ENCODE data around the gene FSCN2.

The FSCN2 gene

GRCh38 chr17:81535480-81536298, 7.5 kb downstream of the FSCN2 start:
- TF ChIP-seq, protein P1, sequence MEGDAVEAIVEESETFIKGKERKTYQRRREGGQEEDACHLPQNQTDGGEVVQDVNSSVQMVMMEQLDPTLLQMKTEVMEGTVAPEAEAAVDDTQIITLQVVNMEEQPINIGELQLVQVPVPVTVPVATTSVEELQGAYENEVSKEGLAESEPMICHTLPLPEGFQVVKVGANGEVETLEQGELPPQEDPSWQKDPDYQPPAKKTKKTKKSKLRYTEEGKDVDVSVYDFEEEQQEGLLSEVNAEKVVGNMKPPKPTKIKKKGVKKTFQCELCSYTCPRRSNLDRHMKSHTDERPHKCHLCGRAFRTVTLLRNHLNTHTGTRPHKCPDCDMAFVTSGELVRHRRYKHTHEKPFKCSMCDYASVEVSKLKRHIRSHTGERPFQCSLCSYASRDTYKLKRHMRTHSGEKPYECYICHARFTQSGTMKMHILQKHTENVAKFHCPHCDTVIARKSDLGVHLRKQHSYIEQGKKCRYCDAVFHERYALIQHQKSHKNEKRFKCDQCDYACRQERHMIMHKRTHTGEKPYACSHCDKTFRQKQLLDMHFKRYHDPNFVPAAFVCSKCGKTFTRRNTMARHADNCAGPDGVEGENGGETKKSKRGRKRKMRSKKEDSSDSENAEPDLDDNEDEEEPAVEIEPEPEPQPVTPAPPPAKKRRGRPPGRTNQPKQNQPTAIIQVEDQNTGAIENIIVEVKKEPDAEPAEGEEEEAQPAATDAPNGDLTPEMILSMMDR (IDR thresholded peaks at IDR 0.05; ENCODE audit: insufficient read depth, low read depth, low read length, missing control alignments), result no peak
- no peak overlapping the region for H3K4me3 ChIP-seq (ENCODE audit: low read depth, low read length)
- no peak for DNase-seq (ENCODE audit: low read depth)

DNA sequence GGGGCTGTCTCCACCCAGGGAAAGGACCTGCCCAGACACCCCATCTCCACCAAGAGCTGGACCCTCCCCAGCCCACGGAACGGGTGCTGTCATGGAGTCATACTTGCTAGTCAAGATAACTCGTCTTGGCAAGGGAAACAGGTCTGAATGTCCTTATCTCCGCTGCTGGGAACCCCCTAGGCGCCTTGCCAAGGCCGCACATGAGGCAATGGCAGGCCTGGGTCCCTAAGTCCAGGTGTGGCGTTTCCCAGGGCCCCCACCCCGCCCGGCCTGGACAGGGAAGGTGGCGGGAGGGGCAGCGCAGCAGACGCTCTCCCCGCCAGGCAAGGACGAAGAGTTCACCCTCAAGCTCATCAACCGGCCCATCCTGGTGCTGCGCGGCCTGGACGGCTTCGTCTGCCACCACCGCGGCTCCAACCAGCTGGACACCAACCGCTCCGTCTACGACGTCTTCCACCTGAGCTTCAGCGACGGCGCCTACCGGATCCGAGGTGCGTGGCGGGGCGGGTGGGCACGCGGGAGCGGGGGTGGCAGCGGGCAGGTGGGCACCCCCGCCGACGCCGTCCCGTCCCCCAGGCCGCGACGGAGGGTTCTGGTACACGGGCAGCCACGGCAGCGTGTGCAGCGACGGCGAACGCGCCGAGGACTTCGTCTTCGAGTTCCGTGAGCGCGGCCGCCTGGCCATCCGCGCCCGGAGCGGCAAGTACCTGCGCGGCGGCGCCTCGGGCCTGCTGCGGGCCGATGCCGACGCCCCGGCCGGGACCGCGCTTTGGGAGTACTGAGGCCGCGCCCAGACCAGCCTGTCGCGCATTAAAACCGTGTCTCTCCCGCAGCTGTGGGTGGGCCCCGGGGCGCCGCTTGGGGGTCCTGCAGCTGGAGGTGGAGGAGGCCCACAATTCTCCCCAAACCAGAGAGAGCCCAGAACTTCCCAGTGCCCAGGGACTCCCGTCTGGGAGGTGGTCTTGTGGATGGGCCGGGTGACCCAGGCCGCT, 8.4 kb downstream of the FSCN2 start:
- TF ChIP-seq, protein P1 (IDR thresholded peaks at IDR 0.05; ENCODE audit: insufficient read depth, low read depth, low read length, missing control alignments), result no peak
- no peak for DNase-seq (ENCODE audit: low read depth)
- no peak overlapping the region for H3K4me3 ChIP-seq (ENCODE audit: low read depth, low read length)

- no peak overlapping the region for H3K4me3 ChIP-seq (ENCODE audit: low read depth, low read length)
- TF ChIP-seq, protein P1 (IDR thresholded peaks at IDR 0.05; ENCODE audit: insufficient read depth, low read depth, low read length, missing control alignments), result peak; percentile 71
- DNase-seq (ENCODE audit: low read depth), result peak; percentile 58
Observed at GRCh38 chr17:81537343-81537855, 9.2 kb downstream of the FSCN2 start.

DNA sequence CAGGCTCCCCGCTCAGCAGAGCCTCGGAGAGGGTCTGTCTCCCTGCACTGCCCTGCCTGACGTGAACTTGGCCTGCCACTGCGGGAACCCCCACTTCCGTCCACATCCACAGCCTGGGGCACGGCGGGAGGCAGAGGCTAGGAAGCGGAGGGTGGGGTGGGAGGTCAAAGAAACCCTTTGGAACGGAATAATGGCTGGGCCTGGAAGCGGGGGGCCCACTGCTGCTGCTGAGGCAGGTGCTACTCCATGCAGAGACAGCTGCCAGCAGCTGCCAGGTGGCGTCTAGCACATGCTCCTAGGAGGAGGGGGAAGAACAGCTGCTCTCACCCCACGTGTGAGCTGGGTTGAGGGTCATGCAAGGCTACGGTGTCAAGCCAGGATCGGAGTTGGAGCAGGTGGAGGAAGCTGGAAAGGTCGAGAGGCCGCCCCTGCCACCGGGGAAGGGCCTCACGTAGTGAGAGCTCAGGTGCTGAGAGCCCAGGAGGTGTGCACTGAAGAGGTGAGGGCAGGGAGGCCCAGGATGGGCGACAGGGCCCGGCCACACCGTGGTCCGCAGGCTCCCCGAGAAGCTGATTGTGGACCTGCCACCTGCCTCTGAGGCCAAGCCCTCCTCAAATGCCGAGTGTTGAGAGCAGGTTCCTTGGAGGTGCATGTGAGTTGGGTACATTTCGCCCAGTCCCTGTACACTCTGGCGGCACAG, 9.8 kb downstream of the FSCN2 start:
- TF ChIP-seq, protein P1 (IDR thresholded peaks at IDR 0.05; ENCODE audit: insufficient read depth, low read depth, low read length, missing control alignments), result no peak

GRCh38 chr17:81538651-81539570, 10.7 kb downstream of the FSCN2 start:
- no peak for DNase-seq (ENCODE audit: low read depth)
- TF ChIP-seq, protein P1 (IDR thresholded peaks at IDR 0.05; ENCODE audit: insufficient read depth, low read depth, low read length, missing control alignments), result no peak
- no peak overlapping the region for H3K4me3 ChIP-seq (ENCODE audit: low read depth, low read length)

More for the DNA sequence above, 9.8 kb downstream of the FSCN2 start:
- no peak overlapping the region for H3K4me3 ChIP-seq (ENCODE audit: low read depth, low read length)
- no peak for DNase-seq (ENCODE audit: low read depth)

All from GM12865 (cell line).